Measurements from ENCODE around the gene XYLT2. TPM values are rescaled to one million over a fixed set of nuclear protein-coding genes. Genes with fewer than 3 reads are reported as not detected.
A peak's percentile ranks its signal among the peaks of the same experiment; 100 is the strongest.

The XYLT2 gene
- total and polyA plus RNA-seq, 2 of the 8 experiments (the other 6 are each of a cell fraction or from before 2014, with no cell fraction given) = 28.0 to 29.9 TPM

GRCh38 chr17:50397111-50397918, 51.4 kb downstream of the XYLT2 start, which contains the start of gene LRRC59 (continued):
- TF ChIP-seq RBBP5 (IDR thresholded peaks at IDR 0.05; ENCODE audit: borderline replicate concordance, low read depth, low read length) = peak; percentile 98
- TF ChIP-seq CHD1 (IDR thresholded peaks at IDR 0.05; ENCODE audit: low read depth, low read length) = no peak
- peak; percentile 66 for TF ChIP-seq ASH2L (IDR thresholded peaks at IDR 0.05; ENCODE audit: low read length)
- TF ChIP-seq CREB1 (IDR thresholded peaks at IDR 0.05) = peak; percentile 96
- no peak for TF ChIP-seq KDM5A (IDR thresholded peaks at IDR 0.05; ENCODE audit: low read length)
- TF ChIP-seq ZNF274 (IDR thresholded peaks at IDR 0.05; ENCODE audit: borderline replicate concordance, extremely low read depth, low read length) = no peak
- peak; percentile 89 for TF ChIP-seq KDM4A (IDR thresholded peaks at IDR 0.05; ENCODE audit: low read depth, low read length, severe bottlenecking)
- peak; percentile 88 for TF ChIP-seq SP2 (IDR thresholded peaks at IDR 0.05; ENCODE audit: low read length)
- no peak for TF ChIP-seq CTBP2 (IDR thresholded peaks at IDR 0.05; ENCODE audit: borderline replicate concordance, insufficient read depth, insufficient read length, low read length)
- TF ChIP-seq ATF3 (IDR thresholded peaks at IDR 0.05; ENCODE audit: insufficient read depth, low read depth, low read length) = peak; percentile 51; the same call in 1 of the 2 replicates
